ENCODE results near the gene PCNX3.
A peak's percentile ranks its signal among the peaks of the same experiment; 100 is the strongest.

- peak; percentile 76 for TF ChIP-seq POLR2A (IDR thresholded peaks at IDR 0.05; ENCODE audit: low read length)
- no peak for TF ChIP-seq GATA1 (IDR thresholded peaks at IDR 0.05; ENCODE audit: low read depth, low read length)
These were observed 22.3 kb downstream of the PCNX3 start, which contains the start of gene SIPA1 for GRCh38 chr11:65637794-65638419.
